Fibroblast of gingiva (primary cell): ENCODE measurements around the gene GOLGA6A.
"Not testable (repeated sequence)": the region's sequence is repeated elsewhere in the genome, so short reads cannot be mapped to it uniquely, and the experiment has no call there.

Experiments used
- DNase-seq: peaks from one replicate; pipeline ENCODE4 v3.0.0-alpha.2; 2011; ENCODE audit warnings: low read depth

Gene GOLGA6A

DNA sequence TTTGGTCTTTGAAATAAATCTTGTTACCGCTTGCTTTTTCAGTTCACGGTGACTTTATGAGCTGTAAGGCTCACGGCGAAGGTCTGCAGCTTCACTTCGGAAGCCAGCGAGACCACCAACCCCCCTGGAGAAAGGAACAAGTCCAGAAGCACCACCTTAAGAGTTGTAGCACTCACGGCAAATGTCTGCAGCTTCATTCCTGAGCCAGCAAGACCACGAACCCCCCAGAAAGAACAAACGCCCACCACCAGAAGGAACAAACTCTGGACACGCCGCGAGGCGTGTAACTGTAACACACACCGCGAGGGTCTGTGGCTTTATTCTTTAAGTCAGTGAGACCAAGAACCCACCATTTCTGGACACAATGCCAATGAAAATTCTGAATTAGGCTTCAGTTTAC, 28.8 kb downstream of the GOLGA6A start:
- DNase-seq = no peak

DNA sequence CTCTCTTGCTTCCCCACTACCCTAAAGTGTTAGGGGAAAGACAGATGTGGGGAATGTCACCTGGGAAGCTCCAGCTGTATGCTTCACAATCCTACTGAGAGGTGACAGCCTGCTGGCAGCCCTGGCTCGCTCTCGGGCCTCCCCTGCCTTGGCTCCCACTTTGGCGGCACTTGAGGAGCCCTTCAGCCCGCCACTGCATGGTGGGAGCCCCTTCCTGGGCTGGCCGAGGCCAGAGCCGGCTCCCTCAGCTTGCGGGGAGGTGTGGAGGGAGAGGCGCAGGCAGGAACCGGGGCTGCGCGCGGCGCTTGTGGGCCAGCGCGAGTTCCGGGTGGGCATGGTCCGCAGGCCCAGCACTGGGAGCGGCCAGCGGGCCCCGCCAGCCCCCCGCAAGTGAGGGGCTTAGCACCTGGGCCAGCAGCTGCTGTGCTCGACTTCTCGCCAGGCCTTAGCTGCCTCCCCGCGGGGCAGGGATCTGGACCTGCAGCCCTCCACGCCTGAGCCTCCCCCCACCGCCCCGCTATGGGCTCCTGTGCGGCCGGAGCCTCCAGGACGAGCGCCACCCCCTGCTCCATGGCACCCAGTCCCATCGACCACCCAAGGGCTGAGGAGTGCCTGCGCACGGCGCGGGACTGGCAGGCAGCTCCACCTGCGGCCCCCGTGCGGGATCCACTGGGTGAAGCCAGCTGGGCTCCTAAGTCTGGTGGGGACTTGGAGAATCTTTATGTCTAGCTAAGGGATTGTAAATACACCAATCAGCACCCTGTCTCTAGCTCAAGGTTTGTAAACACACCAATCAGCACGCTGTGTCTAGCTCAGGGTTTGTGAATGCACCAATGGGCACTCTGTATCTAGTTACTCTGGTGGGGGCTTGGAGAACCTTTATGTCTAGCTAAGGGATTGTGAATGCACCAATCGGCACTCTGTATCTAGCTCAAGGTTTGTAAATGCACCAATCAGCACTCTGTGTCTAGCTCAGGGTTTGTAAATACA, 29.8 kb downstream of the GOLGA6A start:
- not testable (repeated sequence) for DNase-seq

DNA sequence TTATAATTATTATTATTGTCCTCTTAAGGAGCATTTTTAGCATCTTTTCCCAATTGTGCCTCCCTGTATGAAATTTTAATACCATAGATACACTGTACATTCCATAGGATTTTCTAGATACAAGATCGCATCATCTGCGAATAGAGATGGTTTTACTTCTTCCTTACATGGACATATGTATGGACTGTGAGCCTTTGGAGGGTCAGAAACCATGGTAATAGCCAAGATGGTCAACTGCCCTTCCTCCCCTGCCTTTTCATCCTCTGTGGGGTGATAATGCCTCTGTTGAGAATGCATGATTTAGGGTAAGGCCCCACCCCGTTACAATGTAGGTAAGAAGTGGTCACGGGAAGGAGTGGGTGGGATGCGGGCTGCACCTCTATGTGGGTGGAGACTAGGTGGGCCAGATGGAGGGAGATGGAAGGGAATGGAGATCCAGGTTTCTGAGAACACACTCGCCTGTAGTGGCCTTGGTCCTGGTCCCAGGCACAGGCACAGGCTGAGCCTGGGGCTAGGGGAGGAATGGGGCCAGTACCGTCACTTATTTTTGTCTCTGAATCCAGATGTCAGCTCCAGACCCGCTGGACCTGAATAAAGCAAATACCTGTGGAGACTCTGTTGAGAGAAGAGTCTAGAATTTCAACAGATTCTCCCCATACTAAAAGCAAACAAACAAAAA, 31.7 kb downstream of the GOLGA6A start:
- no peak for DNase-seq

- no peak for DNase-seq
These were observed 32.2 kb downstream of the GOLGA6A start for GRCh38 chr15:74050127-74050526.

DNA sequence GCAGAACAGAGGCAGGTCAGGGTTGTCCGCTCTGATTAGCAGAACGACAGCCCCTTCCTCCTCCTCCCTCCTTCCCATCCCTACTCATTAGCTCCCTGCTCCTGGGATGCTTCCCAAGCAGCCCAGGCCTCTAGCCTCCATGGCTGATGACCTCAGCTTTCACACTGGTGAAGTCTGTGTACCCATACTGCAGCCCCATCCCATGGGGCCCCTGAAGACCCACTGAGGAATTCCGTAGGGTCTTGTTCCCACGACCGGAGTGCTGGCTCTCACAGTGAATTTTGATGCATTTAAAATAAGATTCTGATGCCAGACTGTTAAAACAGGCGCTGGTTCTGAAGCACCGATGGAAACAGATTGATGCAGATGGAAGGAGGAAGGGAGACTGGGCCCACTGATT, 36.1 kb downstream of the GOLGA6A start:
- no peak for DNase-seq

DNA sequence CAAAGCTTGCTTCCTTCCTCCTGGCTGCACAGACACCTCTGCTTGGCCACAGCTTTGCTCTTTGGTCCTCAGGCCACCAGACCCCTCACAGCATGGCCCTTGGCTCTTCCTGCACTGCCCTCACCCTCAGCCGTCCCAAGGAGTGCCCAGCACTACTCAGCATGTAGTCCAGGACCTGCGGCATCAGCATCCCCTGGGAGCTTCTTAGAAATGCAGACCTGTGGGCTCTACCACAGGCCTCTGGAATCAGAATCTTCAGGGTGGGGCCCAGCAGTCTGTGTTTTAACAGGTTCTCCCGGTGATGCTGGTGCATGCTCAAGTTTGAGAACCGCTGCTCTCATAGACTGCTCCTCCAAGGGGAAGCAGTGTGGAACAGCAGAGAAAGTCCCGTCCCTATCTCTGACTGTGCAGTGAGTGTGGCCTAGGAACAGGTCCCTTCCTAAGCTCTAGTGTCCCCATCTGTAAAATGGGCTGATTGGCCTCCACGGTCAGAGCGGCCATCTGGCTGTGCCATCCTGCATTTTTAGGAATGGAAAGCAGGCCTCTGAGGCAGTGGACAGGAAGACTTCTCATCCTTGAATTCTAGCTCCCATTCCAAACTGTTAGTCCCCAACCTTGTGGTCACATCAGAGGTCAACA, 36.6 kb downstream of the GOLGA6A start:
- DNase-seq = no peak

- no peak for DNase-seq
These were observed 37.2 kb downstream of the GOLGA6A start for GRCh38 chr15:74045184-74045583.

DNA sequence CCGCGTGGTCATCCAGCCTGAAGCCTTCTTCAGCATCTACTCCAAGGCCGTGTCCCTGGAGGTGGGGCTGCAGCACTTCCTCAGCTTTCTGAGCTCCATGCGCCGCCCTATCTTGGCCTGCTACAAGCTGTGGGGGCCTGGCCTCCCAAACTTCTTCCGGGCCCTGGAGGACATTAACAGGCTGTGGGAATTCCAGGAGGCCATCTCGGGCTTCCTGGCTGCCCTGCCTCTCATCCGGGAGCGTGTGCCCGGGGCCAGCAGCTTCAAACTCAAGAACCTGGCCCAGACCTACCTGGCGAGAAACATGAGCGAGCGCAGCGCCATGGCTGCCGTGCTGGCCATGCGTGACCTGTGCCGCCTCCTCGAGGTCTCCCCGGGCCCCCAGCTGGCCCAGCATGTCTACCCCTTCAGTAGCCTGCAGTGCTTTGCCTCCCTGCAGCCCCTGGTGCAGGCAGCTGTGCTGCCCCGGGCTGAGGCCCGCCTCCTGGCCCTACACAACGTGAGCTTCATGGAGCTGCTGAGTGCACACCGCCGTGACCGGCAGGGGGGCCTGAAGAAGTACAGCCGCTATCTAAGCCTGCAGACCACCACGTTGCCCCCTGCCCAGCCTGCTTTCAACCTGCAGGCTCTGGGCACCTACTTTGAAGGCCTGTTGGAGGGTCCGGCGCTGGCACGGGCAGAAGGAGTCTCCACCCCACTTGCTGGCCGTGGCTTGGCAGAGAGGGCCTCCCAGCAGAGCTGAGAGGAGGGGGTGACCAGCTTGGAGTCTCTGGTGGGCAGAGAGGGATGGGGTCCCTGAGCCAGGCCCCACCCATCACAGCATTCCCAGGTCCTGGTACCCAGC, 37.9 kb downstream of the GOLGA6A start:
- no peak for DNase-seq

DNA sequence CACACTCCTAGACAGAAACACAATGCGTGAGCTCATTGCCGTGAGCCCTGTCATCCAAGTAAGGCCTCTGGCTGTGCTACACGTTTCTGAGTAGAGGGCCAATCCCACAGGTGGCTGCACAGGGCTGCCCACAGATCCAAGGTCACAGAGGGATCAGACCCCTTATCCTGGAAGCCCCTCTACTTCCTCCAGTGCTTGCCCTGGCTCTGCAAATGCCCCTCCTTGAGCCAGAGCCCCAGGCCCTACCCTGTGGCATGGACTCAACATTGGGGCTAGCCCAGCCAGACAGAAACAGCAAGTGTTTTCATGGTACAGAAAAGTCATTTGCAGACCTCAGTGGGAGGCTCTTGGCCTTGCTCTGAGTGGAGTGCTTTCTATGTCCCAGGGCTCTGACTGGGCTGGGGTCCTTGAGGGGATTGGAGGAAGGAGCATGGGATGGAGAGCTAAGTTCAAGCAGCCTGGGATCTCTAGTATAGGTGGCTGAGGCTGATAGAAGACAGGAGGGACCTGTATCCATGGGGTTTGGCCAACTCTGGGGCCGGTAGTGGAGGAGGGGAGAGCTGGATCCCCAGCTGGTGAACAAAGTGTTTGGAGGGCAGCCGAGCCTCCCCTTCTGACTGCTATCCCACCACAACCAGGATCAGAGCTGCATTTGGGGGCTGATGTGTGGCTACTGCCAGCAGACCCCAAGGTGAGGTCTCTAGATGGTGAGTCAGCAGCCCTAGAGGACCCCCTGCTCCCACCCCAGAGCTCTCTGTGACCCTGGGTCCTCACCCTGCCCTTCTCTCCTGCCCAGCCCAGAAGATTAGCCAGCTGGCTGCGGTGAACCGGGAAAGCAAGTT, 38.7 kb downstream of the GOLGA6A start:
- no peak for DNase-seq

DNA sequence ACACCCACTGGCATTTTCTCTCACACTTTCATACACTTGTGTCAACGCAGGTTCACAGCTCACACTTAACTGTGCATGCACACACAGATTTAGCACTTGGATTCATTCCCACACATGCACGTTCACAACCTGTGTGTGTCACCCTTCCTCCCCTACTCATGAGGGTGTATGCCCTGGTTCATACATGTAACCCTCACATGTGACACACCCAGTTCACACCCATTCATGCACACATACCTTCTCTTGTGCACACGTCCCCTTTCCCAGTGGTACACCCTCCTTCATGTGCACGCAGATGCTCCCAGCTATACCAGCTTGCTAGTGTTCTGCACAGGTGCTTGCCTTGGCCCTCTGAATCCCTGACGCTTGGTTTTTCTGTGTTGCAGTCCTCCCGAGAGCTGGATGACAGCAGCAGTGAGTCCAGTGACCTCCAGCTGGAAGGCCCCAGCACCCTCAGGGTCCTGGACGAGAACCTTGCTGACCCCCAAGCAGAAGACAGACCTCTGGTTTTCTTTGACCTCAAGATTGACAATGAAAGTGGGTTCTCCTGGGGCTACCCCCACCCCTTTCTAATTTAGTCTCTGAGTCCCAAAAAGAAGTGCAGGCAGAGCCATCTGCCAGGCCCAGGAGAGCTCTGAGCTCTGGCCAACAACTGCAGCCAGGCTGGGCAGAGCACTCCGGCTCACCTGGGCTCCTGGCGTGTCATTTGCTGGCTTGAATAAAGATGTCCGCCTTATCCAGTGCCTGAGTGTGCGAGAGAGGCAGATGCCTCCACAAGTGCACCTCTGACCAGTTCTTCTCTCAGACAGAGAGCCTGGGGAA, 39.5 kb downstream of the GOLGA6A start:
- no peak for DNase-seq

- DNase-seq = no peak
These were observed 40.4 kb downstream of the GOLGA6A start for GRCh38 chr15:74041777-74042435.

DNA sequence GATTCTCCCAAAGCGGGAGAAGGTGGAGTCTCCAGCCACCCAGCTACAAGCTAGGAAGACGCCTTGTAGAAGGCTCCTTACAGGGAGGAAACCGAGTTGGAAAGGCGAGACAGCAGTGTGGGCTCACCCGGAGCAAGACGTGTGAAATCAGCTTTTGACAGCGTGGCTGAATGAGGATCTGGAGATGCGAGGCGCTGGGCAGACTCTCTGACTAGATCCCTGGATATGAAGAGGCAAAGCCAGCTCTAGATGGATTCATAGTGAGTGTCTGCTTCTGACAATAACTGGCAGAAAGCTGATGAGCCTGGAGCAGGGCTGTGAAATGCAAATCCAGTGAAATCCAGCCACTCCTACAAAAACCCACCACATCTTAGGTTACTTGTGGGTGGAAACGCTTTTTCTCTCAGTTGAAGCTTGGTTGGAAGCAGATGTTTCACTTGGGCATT, 41.0 kb downstream of the GOLGA6A start:
- peak; percentile 49 for DNase-seq

DNA sequence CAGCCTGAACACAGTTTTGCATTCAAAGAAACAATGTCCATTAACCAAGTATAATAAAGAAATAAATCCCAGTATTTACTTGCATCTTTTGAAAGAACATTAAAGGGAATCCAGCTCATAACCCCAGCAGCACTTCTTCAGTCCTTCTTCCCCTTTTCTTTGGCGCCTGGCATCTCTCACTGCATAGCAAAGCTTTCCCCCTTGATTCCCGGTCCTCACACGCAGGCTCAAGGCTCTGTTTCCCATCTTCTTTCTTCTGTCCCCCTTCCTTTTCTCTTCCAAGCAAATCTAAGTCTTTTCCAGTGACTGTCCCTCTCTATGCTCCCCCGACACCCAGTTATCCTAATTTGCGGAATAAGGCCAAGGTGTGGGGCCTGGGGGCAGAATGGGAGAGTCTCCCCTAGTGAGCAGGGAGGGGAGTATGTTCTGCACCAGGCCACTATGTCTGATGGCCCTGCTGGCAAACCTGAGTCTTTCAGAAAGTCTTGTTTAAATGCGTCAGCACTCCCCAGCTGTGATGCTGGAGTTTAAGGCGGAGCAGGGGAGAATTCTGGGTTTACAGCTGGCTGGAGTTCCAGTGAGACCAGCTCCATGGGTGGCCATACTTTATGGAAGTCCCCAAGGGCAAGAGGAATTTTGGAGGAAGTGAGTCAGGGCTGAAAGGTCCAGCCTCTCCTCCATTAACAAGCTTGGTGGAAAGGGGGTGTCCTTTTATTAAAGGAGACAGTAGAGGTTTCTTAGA, 42.1 kb downstream of the GOLGA6A start:
- peak; percentile 97 for DNase-seq

- no peak for DNase-seq
These were observed 42.7 kb downstream of the GOLGA6A start for GRCh38 chr15:74039656-74040010.

DNA sequence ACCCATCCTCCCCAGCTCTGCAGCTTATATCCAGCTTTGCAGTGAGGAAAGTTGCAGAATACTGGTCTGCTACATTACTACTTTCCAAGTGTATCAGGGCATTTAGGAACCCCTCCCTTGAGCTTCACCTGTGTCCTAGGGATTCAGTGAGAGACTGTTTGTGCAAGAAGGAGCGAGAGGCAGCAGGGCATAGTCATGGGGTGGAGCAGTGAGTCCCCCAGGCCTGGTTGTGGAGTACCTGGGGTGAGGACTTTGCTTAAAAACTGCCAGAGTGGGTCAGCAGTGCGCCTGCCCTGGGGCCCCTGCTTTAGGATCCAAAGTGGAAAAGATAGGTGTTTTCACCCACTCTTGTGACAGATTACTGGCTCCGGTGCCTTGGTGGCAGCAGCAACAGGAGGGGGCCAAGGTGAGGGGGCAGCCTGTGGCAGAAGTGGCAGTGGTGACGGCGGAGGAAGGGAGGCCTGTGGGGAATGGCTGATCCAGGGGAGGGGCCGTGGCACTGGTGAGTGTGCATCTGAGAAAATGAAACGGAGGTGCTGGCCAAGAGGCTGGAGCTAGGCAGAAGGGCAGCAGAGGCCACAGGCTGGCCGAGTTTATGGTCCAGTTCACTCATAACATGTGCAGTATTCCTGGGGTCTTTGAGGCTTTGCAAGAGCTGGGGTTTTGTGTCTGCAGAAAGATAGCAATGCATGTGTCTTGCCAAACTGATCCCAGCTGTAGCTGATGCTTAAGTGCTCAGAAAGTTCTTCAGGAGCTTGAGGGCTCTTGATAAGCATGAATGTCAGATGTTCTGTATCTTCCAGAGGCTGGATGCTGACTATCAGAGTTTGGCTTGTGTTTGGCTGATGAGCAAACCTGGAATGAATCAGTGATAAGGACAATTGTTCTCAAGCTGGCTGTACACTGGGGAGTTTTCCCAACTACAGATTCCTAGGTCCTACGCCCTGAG, 43.4 kb downstream of the GOLGA6A start:
- peak; percentile 22 for DNase-seq

DNA sequence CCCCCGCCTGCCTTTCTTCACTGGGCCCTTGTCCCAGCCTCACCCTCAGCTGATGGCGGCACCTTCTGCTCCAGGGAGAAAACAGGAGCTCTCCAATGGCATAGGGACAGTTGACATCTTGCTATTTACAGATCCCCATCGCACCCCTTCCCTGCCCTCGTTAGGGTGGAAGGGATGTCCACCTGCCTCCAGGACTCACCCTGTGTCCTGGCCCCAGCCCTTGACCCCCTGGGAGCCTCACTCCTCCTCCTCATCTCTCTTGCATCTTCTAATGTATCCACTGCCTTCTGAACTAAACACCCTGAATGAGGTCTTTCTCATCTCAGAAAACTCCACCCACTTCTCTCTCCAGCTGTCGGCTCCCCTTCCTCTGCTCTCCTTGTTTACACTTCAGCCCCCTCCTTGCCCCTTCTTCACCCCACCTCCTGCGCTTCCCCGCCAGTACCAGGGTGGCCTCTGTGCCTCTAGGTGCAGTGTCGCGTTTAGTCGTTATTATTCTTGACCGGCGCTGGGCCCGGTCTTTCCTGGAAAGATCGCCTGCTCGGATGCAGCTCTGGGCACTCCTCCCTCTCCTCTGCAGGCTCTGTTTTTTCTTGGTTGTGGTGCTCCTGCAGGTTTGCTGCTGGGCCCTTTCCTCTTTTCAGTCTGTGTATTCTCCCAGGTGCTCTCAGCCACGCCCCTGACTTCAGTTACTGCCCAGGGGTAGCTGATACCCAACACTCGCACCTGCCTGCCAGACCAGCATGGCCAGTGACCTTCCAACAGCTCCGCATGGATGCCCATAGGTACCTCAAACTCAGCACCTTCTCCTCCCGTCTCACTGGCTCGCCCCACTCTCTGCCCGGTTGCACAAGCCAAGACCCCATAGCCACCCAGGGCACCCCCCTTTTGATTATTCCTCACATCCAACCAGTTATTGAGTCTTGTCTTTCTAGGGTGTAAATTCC, 44.9 kb downstream of the GOLGA6A start:
- no peak for DNase-seq
